Hippocampal formation (tissue), 2 donors: ENCODE measurements around the gene CACNA2D3.

ENCODE experiments used
- DNase-seq, 2 donors: peaks; one replicate each; lab custom pipeline; 2025; lab: John Stamatoyannopoulos, UW

Gene CACNA2D3

DNA sequence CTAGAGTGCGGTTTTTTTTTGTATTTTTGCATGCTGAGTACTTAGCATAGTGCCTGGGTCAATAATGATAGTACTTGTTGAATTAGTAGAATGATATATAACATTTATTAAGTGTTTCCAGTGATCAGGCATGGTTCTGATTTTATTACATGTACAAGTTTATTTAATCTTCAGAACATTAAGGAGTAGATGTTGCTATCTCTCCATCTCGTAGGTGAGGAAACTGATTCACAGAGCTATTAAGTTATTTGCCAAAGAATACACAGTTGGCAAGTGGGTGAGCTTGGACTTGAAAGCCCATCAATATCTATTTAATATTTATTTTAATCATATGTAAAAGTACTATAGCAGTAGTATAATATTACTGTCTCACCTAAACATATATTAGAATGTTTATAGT, 219.5 kb downstream of the CACNA2D3 start:
- DNase-seq: no peak

DNA sequence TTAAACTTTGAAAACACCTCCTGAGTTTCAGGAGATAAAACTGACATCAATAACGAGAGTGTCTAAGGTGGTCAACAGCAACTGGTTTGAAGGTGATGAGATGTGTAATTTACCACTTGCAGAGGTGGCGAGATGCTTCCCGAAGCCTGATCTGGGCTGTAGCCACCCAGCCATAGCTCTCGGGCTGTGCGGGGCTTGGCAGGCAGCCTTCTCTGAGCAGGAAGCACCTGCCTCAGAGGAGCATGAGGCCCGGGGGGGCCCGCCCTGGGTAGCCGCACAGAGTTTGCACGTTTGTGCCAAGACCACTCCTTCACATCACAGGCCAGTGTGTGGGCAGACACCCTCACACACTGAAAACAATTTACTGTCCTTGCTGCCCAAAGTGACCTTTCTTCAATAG, 220.3 kb downstream of the CACNA2D3 start:
- DNase-seq: no peak

DNA sequence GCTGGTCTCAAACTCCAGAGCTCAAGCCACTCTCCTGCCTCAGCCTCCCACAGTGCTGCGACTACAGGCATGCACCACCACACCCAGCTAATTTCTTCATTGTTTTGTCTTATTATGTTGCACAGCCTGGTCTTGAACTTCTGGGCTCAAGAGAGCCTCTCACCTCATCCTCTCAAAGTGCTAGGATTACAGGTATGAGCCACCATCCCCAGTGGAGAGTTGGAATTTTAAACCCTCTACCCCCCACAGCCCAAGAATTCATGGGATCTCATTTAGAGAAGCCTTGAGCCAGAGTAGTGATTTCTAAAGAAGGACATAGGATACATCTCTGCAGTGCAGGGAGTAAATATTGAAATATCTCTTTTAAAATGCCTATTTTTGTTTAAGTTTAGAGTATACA, 221.1 kb downstream of the CACNA2D3 start:
- no peak for DNase-seq

DNA sequence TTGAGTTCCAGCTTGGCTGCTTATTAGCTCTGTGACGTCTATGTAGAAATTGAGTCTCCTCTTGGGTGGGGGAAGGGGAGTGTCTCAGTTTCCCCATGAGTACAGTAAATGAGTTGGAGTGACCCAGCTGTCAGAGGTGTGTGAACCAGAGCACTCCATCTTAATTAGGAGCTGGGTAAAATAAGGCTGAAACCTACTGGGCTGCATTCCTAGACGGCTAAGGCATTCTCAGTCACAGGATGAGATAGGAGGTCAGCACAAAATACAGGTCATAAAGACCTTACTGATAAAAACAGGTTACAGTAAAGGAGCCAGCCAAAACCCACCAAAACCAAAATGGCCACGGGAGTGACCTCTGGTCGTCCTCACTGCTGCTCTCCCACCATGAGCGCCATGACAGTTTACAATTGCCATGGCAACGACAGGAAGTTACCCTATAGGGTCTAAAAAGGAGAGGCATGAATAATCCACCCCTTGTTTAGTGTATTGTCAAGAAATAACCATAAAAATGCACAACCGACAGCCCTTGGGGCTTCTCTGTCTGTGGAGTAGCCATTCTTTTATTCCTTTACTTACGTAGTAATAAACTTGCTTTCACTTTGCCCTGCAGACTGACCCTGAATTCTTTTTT, 222.4 kb downstream of the CACNA2D3 start:
- DNase-seq: no peak

DNA sequence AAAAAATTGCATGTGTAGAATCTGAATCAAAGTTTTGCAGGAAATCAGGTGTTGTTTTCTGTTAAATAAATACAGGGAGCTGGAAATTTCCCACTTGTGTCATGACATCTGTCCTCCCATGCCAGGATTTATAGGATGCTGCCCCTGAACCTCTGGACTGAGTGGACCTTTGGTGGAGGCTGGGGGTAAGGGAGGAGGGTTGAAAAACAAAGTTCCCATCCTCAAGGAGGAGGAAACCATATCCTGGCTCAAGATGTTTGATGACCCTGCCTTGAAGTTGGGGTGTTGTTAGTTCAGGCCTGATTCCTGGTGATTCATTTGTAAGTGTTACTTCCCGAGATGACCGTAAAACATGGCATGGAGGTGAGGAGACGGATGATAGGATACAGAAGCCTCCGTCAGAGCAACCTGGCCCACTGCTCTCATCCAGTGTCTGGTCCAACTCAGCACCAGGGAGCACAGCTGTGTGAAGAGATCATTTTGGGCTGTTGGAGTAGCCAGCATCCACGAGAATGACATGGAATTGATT, 223.6 kb downstream of the CACNA2D3 start:
- DNase-seq: no peak

DNA sequence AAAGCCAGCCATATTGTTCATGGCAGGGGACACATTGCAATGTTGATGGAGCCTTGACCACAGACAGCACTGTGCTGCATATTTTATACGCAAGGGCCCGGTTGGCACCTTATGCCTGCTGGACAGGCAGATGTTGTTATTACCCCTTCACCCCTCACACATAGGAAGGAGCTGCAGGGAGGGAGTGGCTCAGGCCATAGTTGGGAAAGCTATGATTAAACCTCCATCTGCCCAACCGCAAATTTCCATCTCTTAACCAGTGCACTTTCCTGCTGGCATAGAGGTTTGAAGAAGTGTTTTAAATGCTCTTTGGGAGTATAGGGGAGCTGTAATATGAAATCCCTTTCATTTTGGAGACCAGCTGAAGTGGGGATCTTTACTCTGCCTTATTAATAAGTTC, 224.7 kb downstream of the CACNA2D3 start:
- no peak for DNase-seq

DNA sequence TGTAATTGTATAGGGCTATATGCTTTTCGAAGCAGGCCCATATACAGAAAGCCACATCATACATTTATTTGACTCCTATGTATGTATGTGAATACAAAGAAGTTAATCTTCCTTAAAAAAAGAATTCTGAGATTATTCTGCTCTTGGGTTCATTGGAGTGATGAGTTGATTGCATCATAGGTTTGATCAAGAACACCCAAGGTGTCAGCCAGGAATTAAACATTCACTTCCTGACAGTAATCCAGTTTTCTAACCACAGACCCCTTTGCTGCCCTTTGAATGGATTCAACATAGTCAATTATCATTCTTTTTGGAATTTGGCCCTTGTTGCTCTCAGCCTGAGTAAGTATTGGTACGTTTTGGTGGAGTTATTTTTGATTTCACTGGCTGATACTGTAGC, 225.6 kb downstream of the CACNA2D3 start:
- no peak for DNase-seq

DNA sequence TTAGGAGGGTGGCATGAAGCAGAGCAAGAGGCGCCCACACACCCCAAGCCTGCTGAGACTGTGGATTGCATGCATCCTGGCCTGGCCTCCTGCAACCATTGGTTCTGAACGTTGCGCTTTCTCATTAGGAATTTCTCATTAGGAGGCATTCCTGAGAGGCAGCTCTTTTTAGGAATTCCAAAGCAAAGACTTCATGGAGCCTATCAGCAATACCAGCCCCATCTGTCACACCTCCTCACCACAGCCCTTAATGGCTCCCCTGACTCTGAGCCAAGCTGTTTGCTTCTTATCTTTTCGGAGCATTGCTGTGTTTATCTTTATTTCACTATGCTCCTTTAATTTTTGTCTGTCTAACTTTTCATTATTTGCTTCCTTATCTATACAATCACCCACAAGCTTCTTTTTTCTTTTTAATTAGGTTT, 226.9 kb downstream of the CACNA2D3 start:
- no peak for DNase-seq

DNA sequence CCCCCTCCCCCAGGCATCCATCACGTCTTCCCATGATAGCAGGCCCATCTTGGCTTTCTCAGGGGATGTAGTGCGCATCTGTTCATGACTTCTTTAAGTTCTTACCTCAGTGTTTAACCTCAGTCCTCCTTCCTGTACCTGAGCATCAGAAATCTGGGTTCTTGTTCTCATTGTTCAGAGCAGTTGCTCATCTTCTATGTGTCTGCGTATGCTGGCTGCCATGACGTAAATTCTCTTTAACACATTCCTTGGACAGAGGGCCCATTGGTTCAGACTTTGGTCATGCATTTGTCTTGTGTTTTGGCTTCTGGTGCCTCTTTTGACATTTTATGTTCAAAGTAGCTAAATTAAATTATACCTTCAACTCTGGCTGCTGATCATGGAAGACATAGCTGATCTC, 227.3 kb downstream of the CACNA2D3 start:
- no peak for DNase-seq

DNA sequence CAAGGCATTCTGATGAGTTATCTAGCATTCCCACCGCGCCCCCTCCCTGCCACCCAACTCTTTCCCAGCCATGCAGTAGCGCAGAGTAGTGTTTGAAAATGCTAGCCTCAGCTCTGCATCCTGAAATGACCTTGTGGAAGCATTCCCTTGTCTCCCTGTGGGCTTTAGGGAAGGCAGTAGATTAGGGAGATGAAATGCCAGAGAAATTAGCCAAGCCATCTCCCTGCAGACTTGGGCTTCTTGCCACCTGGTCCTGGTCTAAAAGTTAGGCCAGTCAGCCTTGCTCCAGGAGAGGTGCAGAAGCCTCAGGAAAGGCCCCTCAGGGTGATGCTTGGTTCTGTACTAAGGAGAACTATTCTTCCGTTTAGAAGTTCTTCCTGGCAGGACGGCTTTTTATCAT, 231.2 kb downstream of the CACNA2D3 start:
- DNase-seq: no peak

DNA sequence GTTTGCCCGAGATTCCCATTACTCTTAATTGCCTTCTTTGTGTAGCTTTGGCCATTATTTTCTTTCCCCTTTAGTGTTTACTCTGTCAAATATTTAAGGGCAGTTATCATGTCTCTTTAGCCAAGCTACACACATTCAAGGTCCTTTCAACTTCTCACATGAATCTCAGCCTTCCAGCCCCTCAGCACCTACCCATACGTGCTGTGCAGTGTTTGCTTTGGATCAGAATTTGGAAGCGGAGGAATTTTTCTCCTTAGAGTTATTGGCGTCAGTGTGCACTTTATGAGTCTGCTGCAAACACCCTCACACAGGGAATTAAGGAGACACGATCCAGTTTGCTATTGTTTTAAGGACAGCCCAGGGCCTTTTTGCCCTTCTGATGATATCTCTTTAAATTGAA, 231.6 kb downstream of the CACNA2D3 start:
- DNase-seq: no peak

DNA sequence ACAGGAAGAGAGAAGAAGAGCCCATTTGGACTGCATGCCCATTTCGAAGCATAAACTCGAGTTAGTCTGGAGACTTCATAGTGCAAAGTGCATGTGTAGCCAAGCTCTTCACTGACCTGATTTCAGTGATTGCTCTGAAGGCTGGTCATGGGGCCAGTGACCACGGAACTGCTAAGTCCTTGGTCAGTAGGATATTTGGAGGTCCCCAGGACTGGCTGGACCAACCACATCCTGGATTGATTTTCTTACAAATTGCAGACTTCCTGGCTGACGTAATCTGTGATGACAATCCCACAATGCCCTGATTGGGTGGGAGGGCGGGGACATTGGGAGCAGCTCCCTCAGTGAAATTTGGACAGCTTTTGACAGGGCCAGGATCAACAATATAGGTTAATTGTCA, 233.4 kb downstream of the CACNA2D3 start:
- no peak for DNase-seq

DNA sequence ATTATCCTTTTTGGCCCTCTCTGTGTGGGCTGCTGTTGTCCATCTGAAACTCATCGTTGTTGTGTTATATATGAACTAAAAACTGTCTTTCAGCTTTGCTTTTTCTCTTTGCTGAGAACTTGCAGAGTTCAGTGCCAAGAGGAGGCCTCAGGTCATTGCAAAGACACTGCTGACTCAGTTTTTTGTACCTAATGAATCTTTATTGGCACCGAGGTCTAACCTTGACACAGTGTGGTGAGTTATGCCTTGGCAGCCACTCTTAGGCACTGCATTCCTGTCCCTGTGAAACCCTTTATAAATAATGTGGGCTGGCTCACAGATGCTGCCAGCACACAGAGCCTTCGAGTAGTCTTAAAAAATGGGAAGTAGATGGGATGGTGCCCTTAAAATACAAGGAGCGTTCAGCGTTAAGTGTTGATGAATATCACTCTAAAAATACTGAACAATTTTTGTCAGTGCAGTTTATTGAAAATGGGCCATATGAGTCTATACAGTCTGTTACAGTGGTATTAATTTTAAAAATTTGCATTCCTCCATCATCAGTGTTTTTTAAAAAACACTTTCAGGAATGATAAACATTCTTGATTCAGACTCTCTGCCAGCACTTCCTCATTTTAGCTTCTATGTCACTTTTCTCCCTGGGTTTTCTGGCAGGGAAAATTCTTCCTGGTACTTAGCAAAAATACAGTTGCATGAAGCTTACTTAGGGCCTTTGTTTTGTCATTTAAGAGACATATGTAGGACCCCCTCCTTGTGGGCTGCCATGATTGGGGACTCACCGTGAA, 234.1 kb downstream of the CACNA2D3 start:
- DNase-seq: no peak

DNA sequence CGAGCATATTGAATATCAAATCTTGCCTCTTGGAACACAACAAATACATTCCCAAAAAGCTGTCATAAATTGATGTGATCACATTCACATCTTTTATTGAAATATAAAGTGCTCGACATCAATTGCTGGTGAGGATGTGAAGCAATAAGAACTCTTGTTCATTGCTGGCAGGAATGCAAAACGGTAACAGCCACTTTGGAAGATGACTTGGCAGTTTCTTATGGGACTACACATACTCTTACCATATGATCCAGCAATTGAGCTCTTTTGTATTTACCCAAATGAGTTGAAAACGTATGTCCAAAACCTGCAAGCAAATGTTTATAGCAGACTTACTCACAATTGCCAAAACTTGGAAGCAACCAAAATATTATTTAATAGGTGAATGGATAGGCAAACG, 234.9 kb downstream of the CACNA2D3 start:
- no peak for DNase-seq

DNA sequence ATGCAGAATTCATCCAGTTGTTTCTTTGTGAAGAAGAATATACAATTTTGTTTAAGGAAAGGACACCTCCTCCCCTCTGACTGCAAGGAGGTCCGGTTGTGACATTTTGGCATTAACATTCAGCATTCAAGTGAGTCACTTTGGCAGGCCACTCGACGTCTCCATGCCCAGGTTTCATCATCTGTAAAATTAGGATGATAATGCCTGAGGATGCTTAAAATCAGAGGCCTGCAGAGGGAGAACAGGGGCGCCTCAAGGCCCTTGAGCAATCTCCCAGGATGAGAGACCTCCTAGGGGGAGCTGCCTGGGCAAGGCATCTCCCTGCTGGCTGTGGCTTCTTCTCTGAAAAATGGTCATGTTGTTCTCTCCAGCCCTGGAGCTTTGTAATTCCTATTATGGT, 236.0 kb downstream of the CACNA2D3 start:
- no peak for DNase-seq

DNA sequence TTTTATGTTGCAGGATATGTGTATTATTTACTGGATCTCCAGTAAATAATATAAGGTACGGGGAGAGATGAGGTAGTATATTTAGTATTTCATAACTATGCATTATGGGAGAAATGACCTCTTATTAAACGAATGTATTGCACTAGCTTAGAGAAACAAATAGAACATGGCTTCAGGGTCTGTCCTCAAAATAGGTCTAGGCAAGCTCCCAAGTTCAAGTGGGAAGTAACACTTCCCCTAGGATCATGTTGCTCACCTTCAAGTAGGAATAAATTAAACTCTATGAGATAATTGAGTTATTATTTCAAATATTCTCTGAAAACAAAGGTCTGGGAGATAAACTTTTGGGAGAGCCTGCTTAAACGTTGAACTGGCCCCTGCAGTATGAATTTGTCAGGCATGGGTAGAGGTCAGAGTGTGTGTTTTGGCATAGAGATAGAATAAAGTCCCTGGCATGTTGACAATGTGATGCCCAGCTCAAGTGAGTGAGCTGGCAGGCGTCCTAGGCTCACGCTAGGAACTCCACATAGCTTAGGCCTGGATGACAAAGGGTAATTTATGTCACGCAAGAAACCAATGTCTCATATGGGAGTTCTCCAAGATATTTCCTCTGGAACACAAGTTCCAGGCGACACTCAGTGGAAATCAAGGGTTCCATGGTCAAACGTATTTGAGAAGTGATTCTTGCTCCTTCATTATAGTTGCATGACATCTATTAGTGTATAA, 236.8 kb downstream of the CACNA2D3 start:
- DNase-seq: no peak

DNA sequence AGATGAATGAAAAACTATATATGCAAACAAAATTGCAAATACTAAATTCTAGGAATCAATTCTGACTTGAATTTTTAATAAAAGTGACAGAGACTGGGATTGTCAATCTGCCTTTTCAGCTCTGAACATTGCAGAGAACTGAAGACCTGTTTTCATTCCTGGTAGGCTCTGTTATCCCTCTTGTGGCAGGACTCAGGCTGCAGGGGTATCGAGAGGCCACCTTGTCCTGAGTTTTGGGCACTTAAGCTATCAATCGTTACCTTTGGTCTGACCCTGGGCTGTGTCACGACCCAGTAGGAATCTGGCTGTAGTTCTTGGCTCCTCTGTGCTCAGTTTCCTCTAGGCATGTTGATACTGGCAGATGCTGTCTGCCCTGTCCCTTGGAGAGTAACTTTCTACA, 238.0 kb downstream of the CACNA2D3 start:
- DNase-seq: no peak

DNA sequence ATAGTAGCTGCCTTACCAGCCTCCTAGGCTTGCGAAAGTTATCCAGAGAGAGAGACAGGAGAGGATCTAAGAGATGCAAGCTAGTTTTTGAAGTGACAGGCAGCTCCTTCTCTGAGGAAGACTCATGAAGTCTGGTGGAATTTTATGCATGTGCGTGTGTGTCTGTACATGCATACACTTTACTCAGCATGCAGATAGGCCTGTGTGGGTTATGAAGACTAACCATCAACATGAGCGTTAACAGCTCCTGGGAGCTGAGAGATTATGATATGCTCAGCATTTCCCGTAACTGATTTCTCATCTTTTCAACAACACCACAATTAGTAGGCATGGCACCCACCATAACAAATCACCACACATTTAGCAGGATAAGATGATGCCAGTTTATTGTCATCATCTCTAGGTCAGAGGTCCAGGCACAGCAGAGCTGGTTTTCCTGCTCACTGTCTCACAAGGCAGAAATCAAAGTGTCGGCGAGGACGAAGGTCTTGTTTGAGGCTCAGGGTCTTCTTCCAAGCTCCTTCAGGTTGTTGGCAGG, 239.5 kb downstream of the CACNA2D3 start:
- DNase-seq: no peak

DNA sequence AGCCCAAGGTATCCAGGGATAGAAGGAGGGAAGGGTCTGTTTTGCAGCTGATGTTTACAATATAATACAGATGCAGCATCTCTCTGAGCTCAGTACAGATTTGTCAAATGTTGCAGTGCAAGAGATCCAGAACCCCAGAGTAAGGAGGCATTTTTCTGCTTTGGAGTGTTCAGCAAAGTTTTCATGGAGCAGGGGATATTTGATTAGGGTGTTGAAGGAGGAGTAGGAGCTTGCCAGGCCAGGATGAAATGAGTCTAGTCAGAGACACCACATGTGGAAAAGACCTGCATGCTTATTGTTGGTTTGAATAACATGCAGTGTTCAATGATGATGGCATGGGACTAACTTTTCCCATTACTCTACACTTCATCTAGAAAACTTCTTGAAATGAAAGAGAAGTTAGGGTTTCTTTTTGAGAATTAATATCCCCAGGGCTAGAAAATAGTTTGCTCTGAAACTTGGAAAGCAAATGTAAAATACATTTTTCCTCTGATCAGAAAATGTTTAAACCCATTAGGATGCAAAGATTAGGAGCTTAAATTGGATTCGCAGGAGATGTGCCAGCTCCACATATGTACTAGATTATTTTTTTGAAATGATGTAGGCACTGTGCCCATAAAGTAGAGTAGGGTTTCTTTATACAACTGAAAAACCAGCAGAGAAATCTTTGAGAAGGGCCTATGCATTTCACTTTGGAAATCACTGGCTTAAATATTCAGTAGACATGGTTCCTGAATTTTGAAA, 243.8 kb downstream of the CACNA2D3 start:
- DNase-seq: no peak

DNA sequence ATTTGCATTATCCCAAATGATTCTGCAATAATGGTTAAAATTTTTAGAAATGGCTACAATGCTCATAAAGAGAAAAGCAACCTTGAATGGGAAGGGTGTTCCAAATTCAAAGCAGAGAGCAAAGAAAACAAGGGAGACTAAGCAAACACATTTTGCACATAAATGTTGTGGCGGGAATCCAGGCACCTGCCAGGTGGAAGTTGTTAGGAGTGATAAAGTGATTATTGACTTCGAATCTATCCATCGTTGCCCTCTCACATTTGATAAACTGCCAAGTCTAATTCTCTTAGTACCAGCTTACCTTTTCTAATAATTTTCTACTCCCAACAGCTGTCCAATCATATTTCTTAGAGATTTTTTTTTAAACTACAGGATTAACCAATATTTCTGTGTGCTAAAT, 244.5 kb downstream of the CACNA2D3 start:
- DNase-seq: no peak

DNA sequence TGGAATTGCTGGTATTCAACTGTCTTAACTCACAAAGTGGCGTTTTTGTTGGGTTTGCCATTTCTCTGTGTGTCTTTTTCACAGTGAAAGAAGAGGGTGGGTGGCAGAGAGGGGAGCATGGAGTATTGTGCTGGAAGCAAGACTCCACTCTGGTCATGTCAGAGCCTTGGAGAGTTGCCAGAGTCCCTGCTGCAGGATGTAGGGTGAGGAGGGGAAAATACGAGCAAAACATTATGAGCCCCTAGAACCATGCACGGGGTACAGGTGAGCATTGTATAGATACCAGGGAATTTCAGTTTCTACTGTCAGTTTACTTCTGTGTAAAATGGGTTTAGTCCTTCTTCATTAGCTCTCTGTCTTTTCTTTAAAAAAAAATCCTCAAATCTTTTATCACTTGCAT, 249.9 kb downstream of the CACNA2D3 start:
- DNase-seq: no peak
